HepG2 (cell line): Measurements from ENCODE around the gene CASP5. TPM values are rescaled to one million over a fixed set of nuclear protein-coding genes. Genes with fewer than 3 reads are reported as not detected.

Source experiments
- ATRX ChIP-seq: sonication (generic); formaldehyde crosslinking; IDR thresholded peaks from 2 replicates; pipeline ENCODE4 v1.4.0; 2020; ENCODE audit warnings: missing genetic modification reagents, borderline replicate concordance
- DPF2 ChIP-seq: sonication (generic); formaldehyde crosslinking; IDR thresholded peaks from 2 replicates; pipeline ENCODE4 v1.4.0; 2020; ENCODE audit warnings: mild to moderate bottlenecking, low read depth, missing genetic modification reagents, borderline replicate concordance
- FOXO1 ChIP-seq: sonication (generic); formaldehyde crosslinking; IDR thresholded peaks from 2 replicates; pipeline ENCODE4 v1.4.0; 2020; ENCODE audit warnings: missing genetic modification reagents
- FOXP4 ChIP-seq: sonication (generic); formaldehyde crosslinking; IDR thresholded peaks from 2 replicates; pipeline ENCODE4 v1.4.0; 2020; ENCODE audit warnings: missing genetic modification reagents
- GTF3A ChIP-seq: sonication (generic); formaldehyde crosslinking; conservative IDR thresholded peaks from 2 replicates; pipeline ENCODE4 v1.4.0; 2020; ENCODE audit warnings: mild to moderate bottlenecking, missing genetic modification reagents
- GZF1 ChIP-seq: sonication (generic); formaldehyde crosslinking; IDR thresholded peaks from 2 replicates; pipeline ENCODE4 v1.5.1; 2020; ENCODE audit warnings: mild to moderate bottlenecking, missing genetic modification reagents
- KDM3A ChIP-seq: IDR thresholded peaks from 2 replicates; pipeline ENCODE4 v1.6.1; 2018; ENCODE audit warnings: low read depth, missing compliant biosample characterization
- LBX2 ChIP-seq: sonication (generic); formaldehyde crosslinking; IDR thresholded peaks from 2 replicates; pipeline ENCODE4 v1.5.0; 2020; ENCODE audit warnings: missing genetic modification reagents, mild to moderate bottlenecking, borderline replicate concordance
- MBD4 ChIP-seq: IDR thresholded peaks from 2 replicates; pipeline ENCODE4 v1.6.1; 2012; ENCODE audit warnings: low read length, inconsistent platforms, borderline replicate concordance
- RXRB ChIP-seq: IDR thresholded peaks from 2 replicates; pipeline ENCODE4 v1.6.1; 2016; ENCODE audit warnings: borderline replicate concordance, missing genetic modification reagents, missing compliant biosample characterization
- SKIL ChIP-seq: sonication (generic); formaldehyde crosslinking; IDR thresholded peaks from 2 replicates; pipeline ENCODE4 v1.8.0; 2022; ENCODE audit warnings: missing genetic modification reagents, mild to moderate bottlenecking, moderate library complexity, borderline replicate concordance
- SP1 ChIP-seq, 2 experiments: fragments of 450-650 bp in 1 of 2; sonication (generic) in 1 of 2; formaldehyde crosslinking in 1 of 2; IDR thresholded peaks; 2 replicates each; pipeline versions ENCODE4 v1.4.0 to v1.6.1; 2016 to 2020; ENCODE audit warnings: missing genetic modification reagents in 1 of 2
- TBP ChIP-seq: sonication (generic); formaldehyde crosslinking; IDR thresholded peaks from 2 replicates; pipeline ENCODE4 v1.5.0; 2020; ENCODE audit warnings: missing genetic modification reagents
- ZFP82 ChIP-seq: sonication (generic); formaldehyde crosslinking; IDR thresholded peaks from 2 replicates; pipeline ENCODE4 v1.5.1; 2020; ENCODE audit warnings: mild to moderate bottlenecking, missing genetic modification reagents, borderline replicate concordance
- ZNF224 ChIP-seq: sonication (generic); formaldehyde crosslinking; IDR thresholded peaks from 2 replicates; pipeline ENCODE4 v1.5.0; 2020; ENCODE audit warnings: mild to moderate bottlenecking, missing genetic modification reagents
- ZNF251 ChIP-seq: sonication (generic); formaldehyde crosslinking; IDR thresholded peaks from 2 replicates; pipeline ENCODE4 v1.9.0; 2021; ENCODE audit warnings: mild to moderate bottlenecking, missing genetic modification reagents
- ZNF550 ChIP-seq: sonication (generic); formaldehyde crosslinking; IDR thresholded peaks from 2 replicates; pipeline ENCODE4 v1.4.0; 2020; ENCODE audit warnings: mild to moderate bottlenecking, missing genetic modification reagents, borderline replicate concordance
- ZNF605 ChIP-seq: sonication (generic); formaldehyde crosslinking; IDR thresholded peaks from 2 replicates; pipeline ENCODE4 v1.8.0; 2022; ENCODE audit warnings: mild to moderate bottlenecking, missing genetic modification reagents
- ZNF614 ChIP-seq: IDR thresholded peaks from 2 replicates; pipeline ENCODE4 v1.6.1; 2018; ENCODE audit warnings: missing biosample characterization, missing genetic modification reagents, inconsistent platforms, borderline replicate concordance
- ZNF615 ChIP-seq: sonication (generic); formaldehyde crosslinking; IDR thresholded peaks from 2 replicates; pipeline ENCODE4 v1.5.0; 2020; ENCODE audit warnings: mild to moderate bottlenecking, missing genetic modification reagents, borderline replicate concordance
- ZNF652 ChIP-seq: IDR thresholded peaks from 2 replicates; pipeline ENCODE4 v1.6.1; 2016; ENCODE audit warnings: low read depth, borderline replicate concordance
- polyA plus RNA-seq, 8 experiments: library from polyadenylated mRNA; depleted of rRNA in 3 of 8; stranded (reverse) in 7 of 8; unstranded in 1 of 8; fragments of >200 nt; fragmentation: Illumina TruSeq in 4 of 8; extraction: Trizol in 4 of 8; gene quantifications; 2 replicates each; pipeline versions ENCODE4 v1.2.1 to v1.2.3, GENCODE V29; 2011 to 2016; ENCODE audit warnings: low read depth in 4 of 8, missing spikeins in 1 of 8, mixed read lengths in 1 of 8; ENCODE audit not compliant: insufficient read depth in 1 of 8
- total RNA-seq, 5 experiments: library from RNA; depleted of rRNA; stranded (reverse); fragments of >200 nt; fragmentation: Illumina TruSeq; extraction: Trizol; gene quantifications; 2 replicates each; pipeline ENCODE4 v1.2.3, GENCODE V29; 2016; ENCODE audit warnings: low read depth in 1 of 5
- TF ChIP-seq, protein P1 (sequence below): sonication (generic); formaldehyde crosslinking; conservative IDR thresholded peaks from 2 replicates; pipeline ENCODE4 v1.8.0; 2022; ENCODE audit warnings: mild to moderate bottlenecking, moderate library complexity, missing genetic modification reagents
- TF ChIP-seq, protein P2 (sequence below): sonication (generic); formaldehyde crosslinking; IDR thresholded peaks from 2 replicates; pipeline ENCODE4 v1.5.1; 2020; ENCODE audit warnings: missing genetic modification reagents, mild to moderate bottlenecking, borderline replicate concordance

The CASP5 gene
- total and polyA plus RNA-seq, 2 of the 13 experiments (the other 11 are each of a cell fraction or from before 2014, with no cell fraction given) = not detected

DNA sequence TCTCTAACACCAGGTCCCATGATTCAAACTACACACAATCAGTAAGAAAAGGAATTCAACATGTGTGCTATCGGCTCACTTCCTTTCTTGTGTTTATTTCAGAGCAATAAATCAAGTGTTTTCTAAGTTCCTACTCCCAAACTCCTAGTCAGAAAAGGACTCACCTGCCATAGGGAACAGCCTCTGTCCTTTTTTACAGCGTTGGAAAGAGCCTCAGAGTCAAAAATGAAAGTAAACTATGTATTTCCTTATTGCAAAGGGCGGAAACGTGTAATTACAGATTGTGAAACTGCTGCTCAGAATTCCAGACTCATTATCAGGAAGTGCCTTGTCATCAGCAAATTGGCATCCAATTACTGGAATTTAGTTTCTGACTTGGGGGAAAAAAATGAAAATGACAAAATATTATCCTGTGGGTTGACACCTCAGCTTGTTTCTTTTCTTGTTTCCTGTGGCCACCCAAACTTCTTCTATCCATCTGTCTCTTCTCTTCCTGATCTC is 54.6 kb downstream of the CASP5 start, which contains the start of gene CASP4 (continued):
- TF ChIP-seq SKIL (CRISPR knock-in tag) = no peak
- TF ChIP-seq ZNF224 (CRISPR knock-in tag) = no peak
- no peak for TF ChIP-seq KDM3A (CRISPR knock-in tag)
- no peak; the same call in 1 of the 2 replicates for TF ChIP-seq FOXP4 (CRISPR knock-in tag)
- TF ChIP-seq FOXO1 (CRISPR knock-in tag) = no peak
- TF ChIP-seq LBX2 (CRISPR knock-in tag) = no peak
- TF ChIP-seq ZNF615 (CRISPR knock-in tag) = no peak
- no peak for TF ChIP-seq DPF2 (CRISPR knock-in tag)
- no peak for TF ChIP-seq ZNF251 (CRISPR knock-in tag)
- TF ChIP-seq, protein P1, sequence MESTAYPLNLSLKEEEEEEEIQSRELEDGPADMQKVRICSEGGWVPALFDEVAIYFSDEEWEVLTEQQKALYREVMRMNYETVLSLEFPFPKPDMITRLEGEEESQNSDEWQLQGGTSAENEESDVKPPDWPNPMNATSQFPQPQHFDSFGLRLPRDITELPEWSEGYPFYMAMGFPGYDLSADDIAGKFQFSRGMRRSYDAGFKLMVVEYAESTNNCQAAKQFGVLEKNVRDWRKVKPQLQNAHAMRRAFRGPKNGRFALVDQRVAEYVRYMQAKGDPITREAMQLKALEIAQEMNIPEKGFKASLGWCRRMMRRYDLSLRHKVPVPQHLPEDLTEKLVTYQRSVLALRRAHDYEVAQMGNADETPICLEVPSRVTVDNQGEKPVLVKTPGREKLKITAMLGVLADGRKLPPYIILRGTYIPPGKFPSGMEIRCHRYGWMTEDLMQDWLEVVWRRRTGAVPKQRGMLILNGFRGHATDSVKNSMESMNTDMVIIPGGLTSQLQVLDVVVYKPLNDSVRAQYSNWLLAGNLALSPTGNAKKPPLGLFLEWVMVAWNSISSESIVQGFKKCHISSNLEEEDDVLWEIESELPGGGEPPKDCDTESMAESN (CRISPR knock-in tag) = no peak
- TF ChIP-seq RXRB = no peak
- no peak for TF ChIP-seq ZFP82 (CRISPR knock-in tag)
- TF ChIP-seq ZNF614 = no peak
- TF ChIP-seq MBD4 = no peak
- no peak for TF ChIP-seq SP1 (IDR thresholded peaks at IDR 0.05)
- no peak for TF ChIP-seq SP1 (CRISPR knock-in tag; IDR thresholded peaks at IDR 0.05)
- no peak for TF ChIP-seq GTF3A (CRISPR knock-in tag)
- TF ChIP-seq ZNF652 (CRISPR knock-in tag) = no peak
- TF ChIP-seq, protein P2, sequence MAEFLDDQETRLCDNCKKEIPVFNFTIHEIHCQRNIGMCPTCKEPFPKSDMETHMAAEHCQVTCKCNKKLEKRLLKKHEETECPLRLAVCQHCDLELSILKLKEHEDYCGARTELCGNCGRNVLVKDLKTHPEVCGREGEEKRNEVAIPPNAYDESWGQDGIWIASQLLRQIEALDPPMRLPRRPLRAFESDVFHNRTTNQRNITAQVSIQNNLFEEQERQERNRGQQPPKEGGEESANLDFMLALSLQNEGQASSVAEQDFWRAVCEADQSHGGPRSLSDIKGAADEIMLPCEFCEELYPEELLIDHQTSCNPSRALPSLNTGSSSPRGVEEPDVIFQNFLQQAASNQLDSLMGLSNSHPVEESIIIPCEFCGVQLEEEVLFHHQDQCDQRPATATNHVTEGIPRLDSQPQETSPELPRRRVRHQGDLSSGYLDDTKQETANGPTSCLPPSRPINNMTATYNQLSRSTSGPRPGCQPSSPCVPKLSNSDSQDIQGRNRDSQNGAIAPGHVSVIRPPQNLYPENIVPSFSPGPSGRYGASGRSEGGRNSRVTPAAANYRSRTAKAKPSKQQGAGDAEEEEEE (CRISPR knock-in tag) = no peak
- no peak for TF ChIP-seq ZNF605 (CRISPR knock-in tag)
- TF ChIP-seq ATRX (CRISPR knock-in tag) = no peak
- TF ChIP-seq GZF1 (CRISPR knock-in tag) = no peak
- no peak for TF ChIP-seq TBP (CRISPR knock-in tag)
- no peak for TF ChIP-seq ZNF550
